GM18517 (cell line): ENCODE data around the gene CCDC7.
"Not testable (repeated sequence)": the region's sequence is repeated elsewhere in the genome, so short reads cannot be mapped to it uniquely, and the experiment has no call there.

Source experiments
- ATAC-seq: cut with Tn5 transposase; IDR thresholded peaks from one replicate; pipeline ENCODE4 v1.9.1; 2021; ENCODE audit warnings: mild to moderate bottlenecking, moderate library complexity; ENCODE audit not compliant: unreplicated experiment

The CCDC7 gene

GRCh38 chr10:32687546-32687945 is 241.6 kb downstream of the CCDC7 start:
- no peak for ATAC-seq

DNA sequence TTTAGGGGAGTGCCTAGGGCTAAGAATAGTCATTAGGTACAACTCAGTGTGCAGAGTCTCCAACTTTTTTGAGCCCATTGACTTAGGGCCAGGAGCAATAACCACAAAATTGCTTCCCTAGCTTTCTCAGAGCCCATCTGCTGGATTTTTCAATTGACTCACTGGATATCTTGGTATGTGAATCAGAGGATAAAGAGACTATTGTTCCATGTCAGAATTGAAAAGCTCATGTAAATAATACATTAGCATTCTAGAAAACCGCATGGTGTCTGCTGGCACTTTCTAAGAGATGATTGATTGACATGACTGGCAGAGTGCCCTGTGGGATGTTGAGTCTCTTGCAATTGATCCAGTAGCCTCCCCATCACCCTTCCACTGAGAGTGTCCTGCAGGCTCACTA is 246.2 kb downstream of the CCDC7 start:
- no peak for ATAC-seq

DNA sequence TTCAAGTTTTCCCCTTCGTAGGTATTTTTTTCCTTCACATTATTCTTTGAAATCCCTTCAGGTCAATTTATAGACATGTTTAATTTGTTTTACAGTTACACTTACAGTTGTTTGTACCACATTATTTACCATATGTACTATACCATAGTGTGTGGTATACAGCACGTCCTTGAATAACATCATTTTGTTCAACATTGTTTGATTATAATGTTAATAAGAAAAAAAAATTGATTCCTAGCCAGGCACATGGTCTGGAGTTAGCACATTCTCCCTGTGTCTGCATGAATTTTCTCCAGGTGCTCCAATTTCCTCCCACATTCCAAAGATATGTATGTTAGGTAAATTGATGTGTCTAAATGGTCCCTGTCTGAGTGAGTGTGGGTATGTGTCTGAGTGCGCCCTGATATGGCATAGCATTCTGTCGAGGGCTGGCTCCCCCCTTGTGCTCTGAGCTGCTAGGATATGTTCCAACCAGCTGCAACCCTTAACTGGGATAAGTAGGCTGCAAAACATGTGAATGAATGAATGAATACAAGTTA is 247.6 kb downstream of the CCDC7 start:
- ATAC-seq: no peak

DNA sequence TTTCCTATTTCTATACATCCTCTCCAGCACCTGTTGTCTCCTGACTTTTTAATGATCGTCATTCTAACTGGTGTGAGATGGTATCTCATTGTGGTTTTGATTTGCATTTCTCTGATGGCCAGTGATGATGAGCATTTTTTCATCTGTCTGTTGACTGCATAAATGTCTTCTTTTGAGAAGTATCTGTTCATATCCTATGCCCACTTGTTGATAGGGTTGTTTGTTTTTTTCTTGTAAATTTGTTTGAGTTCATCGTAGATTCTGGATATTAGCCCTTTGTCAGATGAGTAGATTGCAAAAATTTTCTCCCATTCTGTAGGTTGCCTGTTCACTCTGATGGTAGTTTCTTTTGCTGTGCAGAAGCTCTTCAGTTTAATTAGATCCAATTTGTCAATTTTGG is 253.7 kb downstream of the CCDC7 start:
- ATAC-seq: not testable (repeated sequence)

- no peak for ATAC-seq
Measured at GRCh38 chr10:32713560-32713959, 267.6 kb downstream of the CCDC7 start.

GRCh38 chr10:32731527-32731926 is 285.6 kb downstream of the CCDC7 start:
- ATAC-seq: no peak

DNA sequence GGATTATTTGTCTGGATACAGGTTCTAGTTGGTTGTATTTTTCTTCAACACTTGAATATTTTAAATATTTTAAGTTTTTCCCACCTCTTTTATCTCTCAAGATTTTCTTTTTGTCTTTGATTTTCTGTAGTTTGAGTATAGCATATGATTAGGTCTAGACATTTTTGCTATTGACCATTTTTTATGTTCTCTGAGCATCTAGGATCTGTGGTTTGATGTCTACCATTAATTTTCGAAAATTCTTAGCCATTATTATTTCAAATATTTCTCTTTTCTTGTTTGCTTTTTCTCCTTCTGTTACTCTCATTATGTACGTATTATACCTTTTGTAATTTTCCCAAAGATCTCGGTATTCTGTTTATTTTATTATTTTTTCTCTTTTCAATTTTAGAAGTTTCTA is 293.0 kb downstream of the CCDC7 start:
- no peak for ATAC-seq

GRCh38 chr10:32744321-32744720 is 298.4 kb downstream of the CCDC7 start:
- no peak for ATAC-seq

GRCh38 chr10:32746869-32747268 is 300.9 kb downstream of the CCDC7 start:
- ATAC-seq: no peak

DNA sequence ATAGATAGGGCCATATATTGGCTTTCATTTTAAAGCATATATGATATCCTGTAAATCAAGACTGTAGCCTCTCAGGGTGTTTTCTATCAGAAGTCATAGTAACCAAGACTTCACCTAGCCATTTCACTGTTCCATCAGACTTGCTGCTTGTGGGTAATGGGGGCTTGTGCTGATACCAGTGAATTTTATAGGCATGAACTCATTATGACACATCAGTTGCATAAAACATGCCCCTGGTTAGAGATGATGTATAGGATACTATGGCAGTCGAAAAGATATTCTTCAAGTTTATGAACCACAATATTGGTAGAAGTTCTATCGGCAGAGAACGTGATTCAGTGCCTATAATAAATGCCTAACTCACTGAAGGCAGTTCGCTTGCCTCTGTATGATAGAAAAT is 305.6 kb downstream of the CCDC7 start:
- no peak for ATAC-seq

DNA sequence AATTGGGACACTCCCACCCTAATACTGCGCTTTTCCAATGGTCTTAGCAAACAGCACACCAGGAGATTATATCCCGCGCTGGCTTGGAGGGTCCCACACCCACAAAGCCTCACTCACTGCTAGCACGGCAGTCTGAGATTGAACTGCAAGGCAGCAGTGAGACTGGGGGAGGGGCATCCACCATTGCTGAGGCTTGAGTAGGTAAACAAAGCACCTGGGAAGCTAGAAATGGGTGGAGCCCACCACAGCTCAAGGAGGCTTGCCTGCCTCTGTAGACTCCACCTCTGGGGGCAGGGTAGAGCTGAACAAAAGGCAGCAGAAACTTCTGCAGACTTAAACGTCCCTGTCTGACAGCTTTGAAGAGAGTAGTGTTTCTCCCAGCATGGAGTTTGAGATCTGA is 309.0 kb downstream of the CCDC7 start:
- not testable (repeated sequence) for ATAC-seq

- ATAC-seq: no peak
Measured at GRCh38 chr10:32771217-32771616, 325.3 kb downstream of the CCDC7 start.

DNA sequence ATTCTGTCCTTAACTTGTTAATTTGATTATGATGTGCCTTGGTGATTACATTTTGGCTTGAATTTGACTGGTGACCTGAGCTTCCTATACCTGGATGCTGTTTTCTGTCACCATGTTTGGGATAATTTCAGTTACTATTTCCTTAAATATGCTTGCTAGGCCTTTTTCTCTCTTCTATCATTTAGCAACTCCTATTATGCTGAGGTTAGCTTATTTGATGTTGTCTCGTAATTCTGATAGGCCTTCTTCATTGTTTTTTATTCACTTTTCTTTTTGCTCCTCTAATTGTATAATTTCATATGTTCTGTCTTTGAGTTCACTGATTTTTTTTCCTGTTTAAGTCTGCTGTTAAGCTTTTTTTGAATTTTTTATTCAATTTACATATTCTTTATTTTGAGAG is 327.2 kb downstream of the CCDC7 start:
- no peak for ATAC-seq

GRCh38 chr10:32786968-32787367 is 341.0 kb downstream of the CCDC7 start:
- ATAC-seq: no peak

- ATAC-seq: no peak
Measured at GRCh38 chr10:32787690-32788284, 341.8 kb downstream of the CCDC7 start.

GRCh38 chr10:32788359-32788758 is 342.4 kb downstream of the CCDC7 start:
- no peak for ATAC-seq

- no peak for ATAC-seq
Measured at GRCh38 chr10:32790483-32790882, 344.5 kb downstream of the CCDC7 start.

DNA sequence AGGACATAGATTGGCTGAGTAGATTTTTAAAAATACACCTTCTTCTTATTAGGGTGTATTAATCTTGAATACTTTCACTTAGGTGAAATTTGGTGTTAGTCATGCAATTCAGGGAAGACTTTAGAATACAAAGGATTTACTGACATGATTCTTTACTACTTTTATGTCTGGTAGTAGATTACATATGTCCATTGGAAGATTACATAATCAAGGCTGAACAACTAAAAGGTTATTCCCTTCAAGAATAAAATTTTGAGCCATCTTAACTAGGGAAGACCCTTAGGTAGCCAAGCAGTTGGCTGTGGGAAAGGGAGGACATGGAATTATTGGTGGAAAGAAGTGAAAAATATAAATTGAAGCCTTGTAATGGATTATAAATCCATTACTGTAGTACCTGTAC is 347.1 kb downstream of the CCDC7 start:
- ATAC-seq: no peak

- no peak for ATAC-seq
Measured at GRCh38 chr10:32795598-32796183, 349.8 kb downstream of the CCDC7 start.

DNA sequence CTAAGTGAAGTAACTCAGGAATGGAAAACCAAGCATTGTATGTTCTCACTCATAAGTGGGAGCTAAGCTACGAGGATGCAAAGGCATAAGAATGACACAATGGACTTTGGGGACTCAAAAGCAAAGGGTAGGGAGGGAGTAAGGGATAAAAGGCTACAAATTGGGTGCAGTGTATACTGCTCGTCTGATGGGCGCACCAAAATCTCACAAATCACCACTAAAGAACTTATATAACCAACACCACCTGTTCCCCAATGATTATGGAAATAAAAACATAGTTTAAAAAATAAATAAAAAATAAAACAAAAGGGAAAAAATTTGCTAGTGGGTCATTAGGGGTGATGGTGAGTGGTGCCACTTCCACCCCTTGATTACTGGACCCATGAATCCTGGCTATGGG is 351.5 kb downstream of the CCDC7 start:
- ATAC-seq: not testable (repeated sequence)

- no peak for ATAC-seq
Measured at GRCh38 chr10:32846974-32847373, 401.0 kb downstream of the CCDC7 start.

DNA sequence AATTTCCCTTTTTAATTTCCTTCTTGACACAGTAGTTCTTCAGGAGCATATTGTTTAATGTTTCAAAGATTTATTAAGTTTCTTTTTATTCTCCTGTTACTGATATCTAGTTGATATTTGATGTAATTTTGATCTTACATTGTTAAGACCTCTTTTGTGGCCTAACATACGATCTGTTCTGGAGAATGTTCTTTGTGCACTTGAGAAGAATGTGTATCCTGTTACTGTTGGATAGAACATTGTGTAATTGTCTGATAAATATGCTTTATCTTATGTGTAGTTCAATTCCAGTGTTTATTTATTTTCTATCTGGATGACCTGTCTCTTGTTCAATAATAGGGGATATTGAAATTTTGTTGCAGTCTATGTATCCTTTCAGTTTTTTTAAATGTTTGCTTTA is 405.4 kb downstream of the CCDC7 start:
- no peak for ATAC-seq

DNA sequence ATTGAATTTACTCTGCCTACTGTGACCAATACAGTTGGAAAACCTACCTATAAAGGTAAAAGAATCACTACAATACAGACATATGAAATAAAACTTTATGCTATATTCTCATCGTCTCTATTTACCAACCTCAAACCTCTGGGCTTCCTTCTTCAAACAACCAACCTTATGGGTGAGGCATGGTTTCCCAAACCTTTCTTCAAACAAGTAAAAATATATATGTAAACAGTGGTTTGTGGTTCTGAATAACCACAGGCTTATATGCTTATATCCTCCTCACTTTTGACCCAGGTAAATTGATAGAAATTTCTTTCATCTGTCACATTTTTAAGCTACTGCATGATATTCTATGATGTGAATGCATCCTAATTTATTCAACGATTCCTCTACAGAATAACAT is 408.5 kb downstream of the CCDC7 start:
- no peak for ATAC-seq
